Measurements from ENCODE around the gene BEX2.
"Not testable (repeated sequence)": the region's sequence is repeated elsewhere in the genome, so short reads cannot be mapped to it uniquely, and the experiment has no call there.

BEX2 gene

GRCh38 chrX:103309860-103310554, 783 bp downstream of the BEX2 start:
- peak overlapping the region; percentile 53; the same call in 1 of the 2 replicates for H3K4me3 ChIP-seq (ENCODE audit: low read length)
- TF ChIP-seq ZNF274 (IDR thresholded peaks at IDR 0.05; ENCODE audit: low read depth, low read length) = no peak

DNA sequence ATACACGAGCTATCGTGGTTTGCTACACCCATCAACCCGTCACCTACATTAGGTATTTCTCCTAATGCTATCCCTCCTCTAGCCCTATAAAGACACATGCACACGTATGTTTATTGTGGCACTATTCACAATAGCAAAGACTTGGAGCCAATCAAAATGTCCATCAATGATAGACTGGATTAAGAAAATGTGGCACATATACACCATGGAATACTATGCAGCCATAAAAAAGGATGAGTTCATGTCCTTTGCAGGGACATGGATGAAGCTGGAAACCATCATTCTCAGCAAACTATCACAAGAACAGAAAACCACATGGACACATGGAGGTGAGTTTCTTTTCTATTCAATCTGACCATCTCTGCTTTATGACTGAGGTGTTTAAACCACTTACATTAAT, 5.1 kb downstream of the BEX2 start:
- H3K4me3 ChIP-seq (ENCODE audit: low read length) = not testable (repeated sequence)

DNA sequence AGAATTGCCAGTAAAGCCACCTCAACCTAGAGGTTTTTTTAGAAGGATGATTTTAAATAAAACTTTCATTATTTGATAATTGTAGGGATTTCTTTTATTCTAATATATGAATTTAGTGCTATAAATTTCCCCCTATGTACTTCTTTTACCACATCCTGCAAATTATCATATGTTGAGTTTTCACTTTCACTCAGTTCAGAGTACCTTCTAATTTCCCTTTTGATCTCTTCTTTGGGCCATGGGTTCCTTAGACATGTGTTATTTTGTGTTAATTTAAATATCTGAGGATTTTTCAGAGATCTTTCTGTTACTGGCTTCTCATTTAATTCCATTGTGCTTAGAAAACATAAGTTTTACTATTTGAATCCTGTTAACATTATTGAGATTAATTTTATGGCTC, 6.1 kb downstream of the BEX2 start:
- H3K4me3 ChIP-seq (ENCODE audit: low read length) = no peak overlapping the region
- TF ChIP-seq ZNF274 (IDR thresholded peaks at IDR 0.05; ENCODE audit: low read depth, low read length) = no peak

- TF ChIP-seq ZNF274 (IDR thresholded peaks at IDR 0.05; ENCODE audit: low read depth, low read length) = no peak
- H3K4me3 ChIP-seq (ENCODE audit: low read length) = no peak overlapping the region
These were observed 17.7 kb downstream of the BEX2 start for GRCh38 chrX:103293118-103293517.

GRCh38 chrX:103279624-103280023, 31.2 kb downstream of the BEX2 start:
- no peak for TF ChIP-seq ZNF274 (IDR thresholded peaks at IDR 0.05; ENCODE audit: low read depth, low read length)

DNA sequence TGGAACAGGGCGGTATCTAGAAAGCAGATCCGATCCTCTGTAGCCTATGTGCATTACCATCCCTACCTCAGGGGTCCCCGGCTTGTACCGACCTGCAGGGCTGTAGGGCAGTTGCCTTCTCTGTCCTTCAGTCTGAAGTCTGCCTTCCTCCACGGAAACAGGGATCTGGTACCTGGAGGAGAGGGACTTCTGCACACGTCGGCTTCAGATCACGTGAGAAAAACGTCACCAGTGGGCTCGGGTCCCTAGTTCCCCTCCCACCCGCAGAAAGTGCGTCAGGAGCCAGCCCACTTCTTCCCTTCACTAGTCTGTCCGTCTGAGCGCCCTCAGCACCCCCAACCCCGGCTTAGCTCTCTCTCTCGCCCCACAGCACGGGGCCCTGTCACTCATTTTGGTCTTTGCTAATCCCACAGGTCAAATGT, 34.2 kb downstream of the BEX2 start, which contains the start of gene TCEAL5:
TCEAL5 (minus strand) TSS at position 170 of the 422 bp plus-strand sequence. CDS start 2,187 bp downstream, outside the sequence.
- no peak within 1 kb of the TSS for H3K4me3 ChIP-seq (ENCODE audit: low read length)
- TF ChIP-seq ZNF274 (IDR thresholded peaks at IDR 0.05; ENCODE audit: low read depth, low read length) = no peak

More at GRCh38 chrX:103279624-103280023, 31.2 kb downstream of the BEX2 start:
- H3K4me3 ChIP-seq (ENCODE audit: low read length) = no peak overlapping the region

GRCh38 chrX:103275947-103276567, 34.7 kb downstream of the BEX2 start:
- no peak overlapping the region for H3K4me3 ChIP-seq (ENCODE audit: low read length)
- TF ChIP-seq ZNF274 (IDR thresholded peaks at IDR 0.05; ENCODE audit: low read depth, low read length) = no peak

DNA sequence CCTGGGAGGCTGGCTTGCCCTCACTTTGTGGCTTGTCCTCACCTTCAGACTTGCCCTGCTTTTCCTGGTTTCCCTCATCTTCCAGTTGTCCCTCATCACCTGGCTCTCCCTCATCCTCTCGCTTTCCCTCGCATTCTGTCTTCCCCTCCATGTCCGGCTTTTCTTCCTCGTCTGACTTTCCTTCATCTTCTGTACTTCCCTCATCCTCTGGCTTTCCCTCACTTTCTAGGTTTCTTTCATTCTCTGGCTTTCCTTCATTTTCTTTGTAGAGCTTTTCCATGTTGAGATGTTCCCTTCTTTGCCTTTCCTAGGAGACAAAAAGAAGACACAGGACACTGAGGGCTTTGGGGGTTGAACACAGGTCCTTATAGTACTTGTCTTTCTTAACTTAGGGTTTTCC, 36.5 kb downstream of the BEX2 start:
- no peak overlapping the region for H3K4me3 ChIP-seq (ENCODE audit: low read length)
- TF ChIP-seq ZNF274 (IDR thresholded peaks at IDR 0.05; ENCODE audit: low read depth, low read length) = no peak
